Heart left ventricle (tissue), 16 donors: ENCODE results near the gene DSEL. TPM values are rescaled to one million over a fixed set of nuclear protein-coding genes. Genes with fewer than 3 reads are reported as not detected.
A peak's percentile ranks its signal among the peaks of the same experiment; 100 is the strongest.

ENCODE experiments used
- ATAC-seq, 4 donors: fragments of 200-7000 bp; cut with Tn5 transposase; one replicate each; pipeline ENCODE4 v1.9.1; 2020 to 2022; ENCODE audit warnings: moderate library complexity in 4 of 4, mild to moderate bottlenecking in 3 of 4, moderate number of reproducible peaks in 1 of 4
- DNase-seq, 5 donors: peaks; one replicate each; pipeline ENCODE4 v3.0.0-alpha.2; 2020
- H3K27ac ChIP-seq, 12 donors: fragments of 200-600 bp; sonication (generic) in 4 of 12; one replicate each; pipeline versions ENCODE4 v1.5.0 to v1.8.0; 2016 to 2022; ENCODE audit warnings: mild to moderate bottlenecking in 2 of 12
- H3K27me3 ChIP-seq, 9 donors: fragments of 200-600 bp; sonication (generic) in 2 of 9; one replicate each; pipeline versions ENCODE4 v1.5.1 to v1.8.0; 2016 to 2022; ENCODE audit warnings: mild to moderate bottlenecking in 3 of 9
- H3K36me3 ChIP-seq, 9 donors: fragments of 200-600 bp; sonication (generic) in 2 of 9; one replicate each; pipeline versions ENCODE4 v1.5.0 to v1.8.0; 2018 to 2022; ENCODE audit warnings: mild to moderate bottlenecking in 2 of 9
- H3K4me1 ChIP-seq, 12 donors: fragments of 200-600 bp; sonication (generic) in 4 of 12; one replicate each; pipeline versions ENCODE4 v1.5.0 to v1.8.0; 2016 to 2022; ENCODE audit warnings: mild to moderate bottlenecking in 3 of 12
- H3K4me3 ChIP-seq, 12 donors: fragments of 200-600 bp; sonication (generic) in 4 of 12; one replicate each; pipeline versions ENCODE4 v1.5.0 to v1.8.0; 2017 to 2022; ENCODE audit warnings: mild to moderate bottlenecking in 9 of 12, moderate library complexity in 4 of 12
- H3K9me3 ChIP-seq, 12 donors: fragments of 200-600 bp; sonication (generic) in 4 of 12; one replicate each; pipeline versions ENCODE4 v1.5.0 to v1.8.0; 2016 to 2022; ENCODE audit warnings: mild to moderate bottlenecking in 1 of 12
- POLR2A ChIP-seq, 2 donors: fragments of 450-650 bp; IDR thresholded peaks; one replicate each; pipeline ENCODE4 v1.6.1; 2017; ENCODE audit warnings: antibody characterized with exemption in 2 of 2, mild to moderate bottlenecking in 2 of 2, moderate library complexity in 2 of 2
- WGBS, 4 donors: extraction: QIAGEN DNeasy Blood & Tissue Kit in 2 of 4; methylation state at CpG; one replicate each; pipeline versions ENCODE4 v1.1.5 to v1.1.7; 2013 to 2018; 5-methylcytosine and 5-hydroxymethylcytosine counted together
- intact Hi-C, 10 donors: fragments of 100-400 bp; cut with DNase I; formaldehyde crosslinking; loops; one replicate each; pipeline versions ENCODE4 v1.11.1 to v1.14.2; 2022
- polyA plus RNA-seq, 2 donors: library from polyadenylated mRNA; stranded (reverse); fragments of 200-250 nt; gene quantifications; one replicate each; pipeline ENCODE4 v1.2.3, GENCODE V29; 2013
- total RNA-seq, 9 donors: library from RNA; depleted of rRNA in 2 of 9; stranded (reverse); fragments of >200 nt in 2 of 9; fragmentation: NEBNext Ultra II Directional in 3 of 9; extraction: Animal tissue kit (Norgen Biotek cat#: 25700) in 3 of 9; gene quantifications; one replicate each; pipeline versions ENCODE4 v1.1.0 to v1.2.4, GENCODE V29; 2016 to 2023
- TF ChIP-seq, protein P1 (sequence below), 12 donors: fragments of 200-600 bp; sonication (generic) in 4 of 12; IDR thresholded peaks; one replicate each; pipeline versions ENCODE4 v1.5.0 to v1.8.0; 2018 to 2022; ENCODE audit warnings: antibody characterized with exemption in 12 of 12, mild to moderate bottlenecking in 5 of 12
- donor health status: ischemic (EF 13 %, LVEDD 7.1; RV severe dilation, severe dysfunction).
- donor health status: healthy with polysubstance abuse.
- donor health status: DM: no; HTN: yes; CAD: no.
- donor health status: DM: no; HTN: no; CAD: no.
- donor health status: ischemic (EF 25% LVEDD 6.9; RV normal size, moderate dysfunction).
- donor health status: ischemic (EF 25% LVEDD 5.7; RV mildly dilated, moderate dysfunction).
- donor health status: healthy.
- donor health status: DM: yes; HTN: yes; CAD: no.
- donor health status: ischemic (EF 35%, LVEDD 5.7; RV mildly dilated, moderate dysfunction).
- donor health status: nonischemic (EF 11% LVEDD 7.7; RV severe dilation, severe dysfunction).
- donor health status: DM: yes; HTN: yes; CAD: no.
- donor health status: PGD.
- donor health status: ischemic (EF 29% LVEDD 5.4; RV normal size, mild dysfunction).
- donor health status: nonischemic (EF 23%, LVEDD 6.1; RV moderate dilation, normal function).

Gene DSEL
- total and polyA plus RNA-seq, 11 donors, result 0.61 to 4.0 (median 2.3) TPM

GRCh38 chr18:67520351-67520921, 3.9 kb upstream of the DSEL start:
- TF ChIP-seq, protein P1, sequence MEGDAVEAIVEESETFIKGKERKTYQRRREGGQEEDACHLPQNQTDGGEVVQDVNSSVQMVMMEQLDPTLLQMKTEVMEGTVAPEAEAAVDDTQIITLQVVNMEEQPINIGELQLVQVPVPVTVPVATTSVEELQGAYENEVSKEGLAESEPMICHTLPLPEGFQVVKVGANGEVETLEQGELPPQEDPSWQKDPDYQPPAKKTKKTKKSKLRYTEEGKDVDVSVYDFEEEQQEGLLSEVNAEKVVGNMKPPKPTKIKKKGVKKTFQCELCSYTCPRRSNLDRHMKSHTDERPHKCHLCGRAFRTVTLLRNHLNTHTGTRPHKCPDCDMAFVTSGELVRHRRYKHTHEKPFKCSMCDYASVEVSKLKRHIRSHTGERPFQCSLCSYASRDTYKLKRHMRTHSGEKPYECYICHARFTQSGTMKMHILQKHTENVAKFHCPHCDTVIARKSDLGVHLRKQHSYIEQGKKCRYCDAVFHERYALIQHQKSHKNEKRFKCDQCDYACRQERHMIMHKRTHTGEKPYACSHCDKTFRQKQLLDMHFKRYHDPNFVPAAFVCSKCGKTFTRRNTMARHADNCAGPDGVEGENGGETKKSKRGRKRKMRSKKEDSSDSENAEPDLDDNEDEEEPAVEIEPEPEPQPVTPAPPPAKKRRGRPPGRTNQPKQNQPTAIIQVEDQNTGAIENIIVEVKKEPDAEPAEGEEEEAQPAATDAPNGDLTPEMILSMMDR (IDR thresholded peaks at IDR 0.05), result no peak
- no peak for TF ChIP-seq POLR2A (IDR thresholded peaks at IDR 0.05)
- no peaks in the 10 kb centered on the region for H3K36me3 ChIP-seq
- WGBS, 4 donors, result 74 to 86% (median 79%) methylated on average over 2 of the region's 2 CpGs
- DNase-seq (peak in 1 of 5 donors; percentile 7), ATAC-seq (no peak)
- intact Hi-C loops, result no loop called here
- no peak overlapping the region for H3K4me3 ChIP-seq
- peak overlapping the region in 3 of 12 donors; percentile 14 to 27 (median 26) for H3K27ac ChIP-seq
- peaks cover 0 to 22% (median 15%) of the 10 kb centered on the region in 12 donors for H3K4me1 ChIP-seq
- H3K9me3 ChIP-seq, result no peaks in the 10 kb centered on the region
- H3K27me3 ChIP-seq, result no peaks in the 10 kb centered on the region

DNA sequence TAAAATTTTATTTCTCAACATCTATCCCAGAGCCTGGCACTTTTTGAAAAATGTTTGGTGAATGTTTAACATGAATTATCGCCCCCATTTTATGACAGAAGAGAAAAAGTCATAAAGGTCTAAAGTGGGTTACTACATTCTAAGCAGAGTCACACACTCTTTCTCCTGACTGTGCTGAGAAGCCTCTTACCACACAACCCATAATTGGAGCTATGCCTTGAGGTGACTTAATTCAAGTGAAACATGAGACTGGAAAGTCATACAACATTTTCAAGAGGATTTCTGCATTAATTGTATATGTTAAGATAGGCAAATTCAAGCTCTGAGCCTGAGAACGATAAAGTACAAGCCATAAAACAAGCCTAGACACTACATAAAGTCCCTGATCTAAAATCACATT, 3.1 kb upstream of the DSEL start:
- no peak for ATAC-seq

DNA sequence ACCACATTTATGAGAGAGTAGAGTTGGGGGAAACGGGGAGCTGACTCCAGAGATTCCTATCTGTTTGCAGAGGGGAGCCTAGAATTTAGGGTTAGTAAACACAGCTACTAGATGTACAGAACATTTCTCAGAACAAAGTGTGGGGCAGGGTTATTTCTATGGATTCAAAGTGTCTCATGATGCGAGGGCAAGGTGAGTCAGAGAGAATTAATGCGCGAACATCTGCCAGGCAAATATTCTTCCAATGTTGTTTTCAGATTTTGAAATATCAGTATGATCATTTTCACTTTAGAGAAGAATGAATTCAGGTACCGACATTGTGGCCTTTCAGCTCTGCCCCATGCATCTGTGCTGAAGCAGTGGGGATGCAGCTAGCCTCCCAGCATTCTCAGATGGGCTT, 2.0 kb upstream of the DSEL start:
- Histone ChIP-seq H3K27me3 (no peaks in the 10 kb centered on the region), H3K9me3 (no peaks in the 10 kb centered on the region), H3K27ac (peak overlapping the region in 1 of 12 donors; percentile 92), H3K4me1 (peaks cover 0 to 21% (median 11%) of the 10 kb centered on the region in 12 donors), H3K36me3 (peaks cover 0 to 3% (median 0%) of the 10 kb centered on the region in 9 donors), H3K4me3 (no peak overlapping the region)
- intact Hi-C loops, result loop anchor here in 4 of 10 donors (5.0 to 10.0 kb wide), 4 partner anchors 1106 to 1199 kb away; partner anchors contain the start of gene TMX3 (in 1 of the 4)
- DNase-seq (no peak), ATAC-seq (no peak)
- WGBS, 4 donors, result 92 to 94% (median 93%) methylated on average over 5 of the region's 5 CpGs
- TF ChIP-seq, protein P1 (IDR thresholded peaks at IDR 0.05), result no peak
- no peak for TF ChIP-seq POLR2A (IDR thresholded peaks at IDR 0.05)

More for the DNA sequence above, 3.1 kb upstream of the DSEL start:
- WGBS, 4 donors, result 88 to 91% (median 90%) methylated on average over 2 of the region's 2 CpGs
- Histone ChIP-seq H3K27ac (peak overlapping the region in 1 of 12 donors; percentile 33), H3K4me3 (no peak overlapping the region), H3K36me3 (no peaks in the 10 kb centered on the region), H3K9me3 (no peaks in the 10 kb centered on the region), H3K27me3 (no peaks in the 10 kb centered on the region), H3K4me1 (peaks cover 0 to 18% (median 11%) of the 10 kb centered on the region in 12 donors)
- no peak for DNase-seq
- TF ChIP-seq, protein P1 (IDR thresholded peaks at IDR 0.05), result no peak
- TF ChIP-seq POLR2A (IDR thresholded peaks at IDR 0.05), result no peak
- intact Hi-C loops, result loop anchor here in 4 of 10 donors (5.0 to 10.0 kb wide), 4 partner anchors 1105 to 1198 kb away; partner anchors contain the start of gene TMX3 (in 1 of the 4)

GRCh38 chr18:67517444-67517765, 885 bp upstream of the DSEL start:
- peak; percentile 7 to 50 (median 27) for DNase-seq
- intact Hi-C loops, result loop anchor here in 4 of 10 donors (5.0 to 10.0 kb wide), 4 partner anchors 1107 to 1200 kb away; partner anchors contain the start of gene TMX3 (in 1 of the 4)
- peak in 1 of 4 donors; percentile 16 for ATAC-seq
- Histone ChIP-seq H3K27me3 (no peaks in the 10 kb centered on the region), H3K27ac (peak overlapping the region; percentile 1 to 92 (median 72)), H3K36me3 (peaks cover 0 to 9% (median 0%) of the 10 kb centered on the region in 9 donors), H3K4me1 (peaks cover 0 to 21% (median 11%) of the 10 kb centered on the region in 12 donors), H3K9me3 (no peaks in the 10 kb centered on the region), H3K4me3 (peak overlapping the region; percentile 27 to 96 (median 84))
- 7 to 15% (median 10%) methylated on average over 4 of the region's 4 CpGs for WGBS, 4 donors
- no peak for TF ChIP-seq POLR2A (IDR thresholded peaks at IDR 0.05)
- TF ChIP-seq, protein P1 (IDR thresholded peaks at IDR 0.05), result no peak
